DOHH2 (cell line): ENCODE measurements around the gene PRKN.

ENCODE experiments used
- CTCF ChIP-seq: fragments of 200-600 bp; sonication (generic); IDR thresholded peaks from one replicate; pipeline ENCODE4 v1.5.1; 2014; ENCODE audit warnings: antibody characterized with exemption, mild to moderate bottlenecking, low read depth, low read length; ENCODE audit not compliant: poor library complexity, severe bottlenecking
- EZH2phosphoT487 ChIP-seq: fragments of 200-600 bp; sonication (generic); IDR thresholded peaks from 2 replicates; pipeline ENCODE4 v1.6.1; 2017; ENCODE audit warnings: borderline replicate concordance, mild to moderate bottlenecking, antibody characterized with exemption, low read length, moderate library complexity, mixed read lengths

GRCh38 chr6:162271922-162272321 lies 455.6 kb downstream of the PRKN start:
- TF ChIP-seq CTCF (no peak), EZH2phosphoT487 (no peak)
